Smooth muscle cell (in vitro differentiated cells): ENCODE data around the gene DIS3. TPM values are rescaled to one million over a fixed set of nuclear protein-coding genes. Genes with fewer than 3 reads are reported as not detected.

Source experiments
- DNase-seq: peaks from one replicate; lab custom pipeline; 2025; ENCODE audit not compliant: unreplicated experiment; lab: John Stamatoyannopoulos, UW
- H2AFZ ChIP-seq: fragments of 200-600 bp; sonication (generic); 2 replicates; pipeline ENCODE4 v1.6.0; 2016; ENCODE audit warnings: antibody characterized with exemption, low read depth, mild to moderate bottlenecking
- H3F3A ChIP-seq: fragments of 200-600 bp; sonication (generic); 2 replicates; pipeline ENCODE4 v1.6.0; 2017; ENCODE audit warnings: antibody characterized with exemption, low read depth
- H3K27ac ChIP-seq: fragments of 200-600 bp; sonication (generic); 2 replicates; pipeline ENCODE4 v1.5.1; 2016; ENCODE audit warnings: low read depth, mild to moderate bottlenecking
- H3K27me3 ChIP-seq: fragments of 200-600 bp; sonication (generic); 2 replicates; pipeline ENCODE4 v1.6.1; 2016; ENCODE audit warnings: low read depth, mild to moderate bottlenecking
- H3K36me3 ChIP-seq: fragments of 200-600 bp; sonication (generic); 2 replicates; pipeline ENCODE4 v1.5.1; 2016; ENCODE audit warnings: low read depth
- H3K4me1 ChIP-seq: fragments of 200-600 bp; sonication (generic); 2 replicates; pipeline ENCODE4 v1.5.1; 2016; ENCODE audit warnings: low read depth
- H3K4me2 ChIP-seq: fragments of 200-600 bp; sonication (generic); 2 replicates; pipeline ENCODE4 v1.6.0; 2016; ENCODE audit warnings: mild to moderate bottlenecking
- H3K4me3 ChIP-seq: fragments of 200-600 bp; sonication (generic); 2 replicates; pipeline ENCODE4 v1.5.1; 2016; ENCODE audit warnings: mild to moderate bottlenecking
- H3K79me2 ChIP-seq: fragments of 200-600 bp; sonication (generic); 2 replicates; pipeline ENCODE4 v1.6.0; 2016; ENCODE audit warnings: low read depth, mild to moderate bottlenecking
- H3K9ac ChIP-seq: fragments of 200-600 bp; sonication (generic); 2 replicates; pipeline ENCODE4 v1.6.0; 2016; ENCODE audit warnings: low read depth
- H3K9me3 ChIP-seq: fragments of 200-600 bp; sonication (generic); replicated peaks from 2 replicates; pipeline ENCODE4 v1.5.1; 2016; ENCODE audit warnings: low read depth
- H4K20me1 ChIP-seq: fragments of 200-600 bp; sonication (generic); 2 replicates; pipeline ENCODE4 v1.6.0; 2016; ENCODE audit warnings: low read depth
- CTCF ChIP-seq: fragments of 200-600 bp; sonication (generic); IDR thresholded peaks from 2 replicates; pipeline ENCODE4 v1.5.1; 2017; ENCODE audit warnings: borderline replicate concordance, mild to moderate bottlenecking, antibody characterized with exemption; ENCODE audit not compliant: insufficient read depth, poor library complexity, severe bottlenecking
- WGBS: methylation state at CpG from one replicate; pipeline ENCODE4 v1.1.7; 2016; ENCODE audit warnings: low lambda C conversion rate; 5-methylcytosine and 5-hydroxymethylcytosine counted together
- polyA plus RNA-seq: library from polyadenylated mRNA; unstranded; fragments of >200 nt; fragmentation: Nextera tagmentation; extraction: Ambion mirVana; gene quantifications from 2 replicates; pipeline ENCODE4 v1.2.1, GENCODE V29; 2016
- total RNA-seq: library from RNA; depleted of rRNA; stranded (reverse); fragments of >200 nt; gene quantifications from 2 replicates; pipeline ENCODE4 v1.2.3, GENCODE V29; 2014

Gene DIS3
- total and polyA plus RNA-seq, 2 experiments from 2014 or later, result 15.3 to 50.1 TPM

GRCh38 chr13:72763411-72763810, 18.3 kb downstream of the DIS3 start:
- no peak for DNase-seq
- Histone ChIP-seq H3K9me3 (no peaks in the 10 kb centered on the region), H3K4me2 (no peak overlapping the region), H4K20me1 (no peaks in the 10 kb centered on the region), H3K9ac (no peak overlapping the region), H3K36me3 (peaks cover 78% of the 10 kb centered on the region), H2AFZ (no peak overlapping the region), H3F3A (no peaks in the 10 kb centered on the region), H3K4me1 (no peaks in the 10 kb centered on the region), H3K27ac (no peak overlapping the region), H3K4me3 (no peak overlapping the region), H3K27me3 (no peaks in the 10 kb centered on the region), H3K79me2 (no peaks in the 10 kb centered on the region)
- 96% methylated on average over 2 of the region's 2 CpGs for WGBS
- no peak for TF ChIP-seq CTCF

DNA sequence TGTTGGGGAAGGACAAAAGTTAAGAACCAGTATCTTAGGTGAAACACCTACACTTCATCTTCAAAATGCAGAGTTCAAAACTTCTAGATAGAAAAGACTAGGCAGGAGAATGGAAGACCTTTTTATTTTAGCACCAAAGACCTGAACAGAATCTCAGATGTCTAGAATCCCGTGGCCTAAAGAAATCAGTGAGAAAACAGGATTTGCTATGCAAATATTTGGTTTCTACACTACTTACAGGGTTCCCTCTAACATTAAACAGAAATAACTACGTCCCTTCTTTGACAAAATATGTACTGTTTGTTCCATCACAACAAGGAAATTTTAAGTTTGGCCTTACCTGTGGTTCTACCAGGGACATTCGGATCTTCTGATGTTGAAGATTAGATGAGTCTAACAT, 21.5 kb downstream of the DIS3 start:
- Histone ChIP-seq H3K4me3 (no peak overlapping the region), H3K4me2 (no peak overlapping the region), H3K27ac (no peak overlapping the region), H3K36me3 (peaks cover 67% of the 10 kb centered on the region), H3K27me3 (no peaks in the 10 kb centered on the region), H4K20me1 (no peaks in the 10 kb centered on the region), H3K9me3 (no peaks in the 10 kb centered on the region), H2AFZ (no peak overlapping the region), H3K9ac (no peak overlapping the region), H3K4me1 (no peaks in the 10 kb centered on the region), H3K79me2 (no peaks in the 10 kb centered on the region), H3F3A (no peaks in the 10 kb centered on the region)
- WGBS, result 97% methylated on average over 3 of the region's 3 CpGs
- DNase-seq, result no peak
- no peak for TF ChIP-seq CTCF

DNA sequence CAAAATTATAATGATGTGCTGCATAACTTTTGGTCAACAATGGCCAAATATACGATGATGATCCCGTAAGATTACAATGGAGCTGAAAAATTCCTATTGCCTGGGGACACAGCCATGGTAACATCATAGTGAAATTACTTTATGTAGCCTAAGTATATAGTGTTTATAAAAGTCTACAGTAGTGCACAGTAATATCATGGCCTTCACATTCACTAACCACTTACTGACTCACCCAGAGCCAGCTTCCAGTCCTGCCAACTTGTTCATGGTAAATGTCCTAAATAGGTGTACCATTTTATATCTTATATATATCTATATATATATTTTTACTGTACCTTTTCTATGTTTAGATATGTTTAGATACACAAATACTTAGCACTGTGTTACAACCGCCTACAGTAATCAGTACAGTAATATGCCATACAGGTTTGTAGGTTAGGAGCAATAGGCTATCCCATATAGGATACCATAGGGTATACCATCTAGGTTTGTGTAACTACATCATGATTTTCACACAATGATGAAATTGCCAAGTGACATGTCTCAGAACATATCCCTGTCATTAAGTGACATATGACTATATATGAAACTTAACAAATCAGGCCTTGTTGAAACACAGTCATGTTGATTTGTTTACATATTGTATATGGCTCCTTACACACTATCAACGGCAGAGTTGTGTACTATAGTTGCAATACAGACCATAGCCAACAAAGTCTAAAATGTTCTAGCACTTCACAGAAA, 23.7 kb downstream of the DIS3 start:
- Histone ChIP-seq H3K36me3 (peaks cover 53% of the 10 kb centered on the region), H3K4me2 (no peak overlapping the region), H3K4me1 (no peaks in the 10 kb centered on the region), H3K9me3 (no peaks in the 10 kb centered on the region), H3F3A (no peaks in the 10 kb centered on the region), H3K4me3 (no peak overlapping the region), H2AFZ (no peak overlapping the region), H3K9ac (no peak overlapping the region), H4K20me1 (no peaks in the 10 kb centered on the region), H3K79me2 (no peaks in the 10 kb centered on the region), H3K27ac (no peak overlapping the region), H3K27me3 (no peaks in the 10 kb centered on the region)
- DNase-seq, result no peak
- no peak for TF ChIP-seq CTCF
- 73% methylated on average over 4 of the region's 4 CpGs for WGBS

DNA sequence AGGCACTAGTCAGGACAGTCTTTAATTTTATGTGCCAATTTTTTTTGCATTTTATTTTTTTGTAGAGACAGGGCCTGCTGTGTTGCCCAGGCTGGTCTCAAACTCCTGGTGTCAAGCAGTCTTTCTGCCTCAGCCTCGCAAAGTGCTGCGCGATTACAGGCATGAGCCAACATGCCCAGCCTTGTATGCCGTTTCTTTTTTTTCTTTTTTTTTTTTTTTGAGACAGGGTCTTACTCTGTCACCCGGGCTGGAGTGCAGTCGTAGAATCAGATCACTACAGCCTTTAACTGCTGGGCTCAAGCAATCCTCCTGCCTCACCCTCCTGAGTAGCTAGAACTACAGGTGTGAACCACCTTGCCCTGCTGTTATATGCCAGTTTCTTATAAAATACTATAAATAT, 27.6 kb downstream of the DIS3 start:
- Histone ChIP-seq H3K36me3 (peaks cover 29% of the 10 kb centered on the region), H3K27me3 (no peaks in the 10 kb centered on the region), H3F3A (no peaks in the 10 kb centered on the region), H4K20me1 (peaks cover 2% of the 10 kb centered on the region), H3K79me2 (no peaks in the 10 kb centered on the region), H2AFZ (no peak overlapping the region), H3K27ac (peak overlapping the region; percentile 21), H3K4me1 (no peaks in the 10 kb centered on the region), H3K9me3 (no peaks in the 10 kb centered on the region), H3K9ac (no peak overlapping the region), H3K4me3 (no peak overlapping the region), H3K4me2 (no peak overlapping the region)
- TF ChIP-seq CTCF, result no peak
- DNase-seq, result no peak
- WGBS, result 76% methylated on average over 6 of the region's 6 CpGs
